Measurements from ENCODE around the gene TNKS2. TPM values are rescaled to one million over a fixed set of nuclear protein-coding genes. Genes with fewer than 3 reads are reported as not detected.

TNKS2 gene
- 16.6 to 23.6 TPM (median 19.9 TPM) in 5 replicates for total RNA-seq (2022; extraction: Qiagen RNA extraction; ENCODE audit: low read depth)

DNA sequence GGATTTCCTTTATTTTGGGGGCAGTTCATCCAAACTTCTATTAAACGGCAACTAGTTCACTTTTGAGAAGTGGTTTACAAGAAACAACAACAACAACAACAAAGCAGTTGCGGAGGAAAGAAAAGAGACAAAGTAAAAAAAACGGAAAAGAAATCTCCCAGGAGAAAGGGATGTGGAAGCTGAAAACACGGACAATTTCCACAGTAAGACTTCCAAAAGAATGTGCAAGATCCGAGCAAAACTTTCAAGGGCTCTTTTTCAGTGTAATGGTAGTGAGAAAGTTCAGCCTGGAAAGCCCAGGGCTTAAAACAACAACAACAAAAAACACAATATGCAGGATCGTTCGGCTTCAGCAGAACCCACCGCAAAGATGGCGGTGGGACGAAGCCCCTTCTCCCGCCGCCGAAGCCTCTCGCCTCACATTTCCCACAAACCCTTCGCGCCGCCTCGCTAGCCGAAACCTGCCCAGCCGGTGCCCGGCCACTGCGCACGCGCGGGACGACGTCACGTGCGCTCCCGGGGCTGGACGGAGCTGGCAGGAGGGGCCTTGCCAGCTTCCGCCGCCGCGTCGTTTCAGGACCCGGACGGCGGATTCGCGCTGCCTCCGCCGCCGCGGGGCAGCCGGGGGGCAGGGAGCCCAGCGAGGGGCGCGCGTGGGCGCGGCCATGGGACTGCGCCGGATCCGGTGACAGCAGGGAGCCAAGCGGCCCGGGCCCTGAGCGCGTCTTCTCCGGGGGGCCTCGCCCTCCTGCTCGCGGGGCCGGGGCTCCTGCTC is at the start of gene TNKS2:
Gene TNKS2 (plus strand): TSS at position 553 of the 775 bp plus-strand sequence. CDS start 265 bp downstream, outside the sequence.

GRCh38 chr10:91909117-91909677 is 111.0 kb downstream of the TNKS2 start, which contains the start of gene FGFBP3:
Gene FGFBP3 (minus strand): TSS chr10:91909486. CDS start chr10:91908969, 517 bp downstream.

Other genes starting within 250 kb of the TNKS2 start
- 13.1 to 16.9 TPM (median 15.9 TPM) in 5 replicates for gene PPP1R3C, start 165.4 kb upstream of the TNKS2 start, total RNA-seq (2022; extraction: Qiagen RNA extraction; ENCODE audit: low read depth)
- 1.6 to 2.7 TPM (median 2.4 TPM) in 5 replicates for gene FGFBP3, start 111.1 kb downstream of the TNKS2 start, total RNA-seq (2022; extraction: Qiagen RNA extraction; ENCODE audit: low read depth)
- gene BTAF1, start 125.3 kb downstream of the TNKS2 start, total RNA-seq (2022; extraction: Qiagen RNA extraction; ENCODE audit: low read depth) = 10.0 to 14.2 TPM (median 13.2 TPM) in 5 replicates

Data from A549 treated with CpdA at 1 μM for 4 hours (cell line).